CD1c-positive myeloid dendritic cell (primary cell): ENCODE measurements around the gene ALB.

ENCODE experiments used
- DNase-seq: peaks from one replicate; pipeline ENCODE4 v3.0.0-alpha.2; 2016; ENCODE audit errors: extremely low spot score

The ALB gene

DNA sequence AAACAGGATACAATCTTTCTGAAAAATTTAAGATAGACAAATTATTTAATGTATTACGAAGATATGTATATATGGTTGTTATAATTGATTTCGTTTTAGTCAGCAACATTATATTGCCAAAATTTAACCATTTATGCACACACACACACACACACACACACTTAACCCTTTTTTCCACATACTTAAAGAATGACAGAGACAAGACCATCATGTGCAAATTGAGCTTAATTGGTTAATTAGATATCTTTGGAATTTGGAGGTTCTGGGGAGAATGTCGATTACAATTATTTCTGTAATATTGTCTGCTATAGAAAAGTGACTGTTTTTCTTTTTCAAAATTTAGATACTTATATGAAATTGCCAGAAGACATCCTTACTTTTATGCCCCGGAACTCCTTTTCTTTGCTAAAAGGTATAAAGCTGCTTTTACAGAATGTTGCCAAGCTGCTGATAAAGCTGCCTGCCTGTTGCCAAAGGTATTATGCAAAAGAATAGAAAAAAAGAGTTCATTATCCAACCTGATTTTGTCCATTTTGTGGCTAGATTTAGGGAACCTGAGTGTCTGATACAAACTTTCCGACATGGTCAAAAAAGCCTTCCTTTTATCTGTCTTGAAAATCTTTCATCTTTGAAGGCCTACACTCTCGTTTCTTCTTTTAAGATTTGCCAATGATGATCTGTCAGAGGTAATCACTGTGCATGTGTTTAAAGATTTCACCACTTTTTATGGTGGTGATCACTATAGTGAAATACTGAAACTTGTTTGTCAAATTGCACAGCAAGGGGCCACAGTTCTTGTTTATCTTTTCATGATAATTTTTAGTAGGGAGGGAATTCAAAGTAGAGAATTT, 5.2 kb downstream of the ALB start:
- no peak for DNase-seq

DNA sequence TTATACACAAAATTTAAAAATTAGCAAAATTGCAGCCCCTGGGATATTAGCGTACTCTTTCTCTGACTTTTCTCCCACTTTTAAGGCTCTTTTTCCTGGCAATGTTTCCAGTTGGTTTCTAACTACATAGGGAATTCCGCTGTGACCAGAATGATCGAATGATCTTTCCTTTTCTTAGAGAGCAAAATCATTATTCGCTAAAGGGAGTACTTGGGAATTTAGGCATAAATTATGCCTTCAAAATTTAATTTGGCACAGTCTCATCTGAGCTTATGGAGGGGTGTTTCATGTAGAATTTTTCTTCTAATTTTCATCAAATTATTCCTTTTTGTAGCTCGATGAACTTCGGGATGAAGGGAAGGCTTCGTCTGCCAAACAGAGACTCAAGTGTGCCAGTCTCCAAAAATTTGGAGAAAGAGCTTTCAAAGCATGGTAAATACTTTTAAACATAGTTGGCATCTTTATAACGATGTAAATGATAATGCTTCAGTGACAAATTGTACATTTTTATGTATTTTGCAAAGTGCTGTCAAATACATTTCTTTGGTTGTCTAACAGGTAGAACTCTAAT, 6.0 kb downstream of the ALB start:
- DNase-seq = no peak

DNA sequence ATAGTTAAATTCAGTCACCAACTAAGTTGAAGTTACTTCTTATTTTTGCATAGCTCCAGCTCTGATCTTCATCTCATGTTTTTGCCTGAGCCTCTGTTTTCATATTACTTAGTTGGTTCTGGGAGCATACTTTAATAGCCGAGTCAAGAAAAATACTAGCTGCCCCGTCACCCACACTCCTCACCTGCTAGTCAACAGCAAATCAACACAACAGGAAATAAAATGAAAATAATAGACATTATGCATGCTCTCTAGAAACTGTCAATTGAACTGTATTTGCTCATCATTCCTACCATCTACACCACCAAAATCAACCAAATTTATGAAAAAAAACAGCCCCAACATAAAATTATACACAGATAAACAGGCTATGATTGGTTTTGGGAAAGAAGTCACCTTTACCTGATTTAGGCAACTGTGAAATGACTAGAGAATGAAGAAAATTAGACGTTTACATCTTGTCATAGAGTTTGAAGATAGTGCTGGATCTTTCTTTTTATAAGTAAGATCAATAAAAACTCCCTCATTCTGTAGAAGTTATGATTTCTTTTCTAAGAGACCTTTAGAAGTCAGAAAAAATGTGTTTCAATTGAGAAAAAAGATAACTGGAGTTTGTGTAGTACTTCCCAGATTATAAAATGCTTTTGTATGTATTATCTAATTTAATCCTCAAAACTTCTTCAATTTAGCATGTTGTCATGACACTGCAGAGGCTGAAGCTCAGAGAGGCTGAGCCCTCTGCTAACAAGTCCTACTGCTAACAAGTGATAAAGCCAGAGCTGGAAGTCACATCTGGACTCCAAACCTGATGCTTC, 7.0 kb downstream of the ALB start:
- no peak for DNase-seq

DNA sequence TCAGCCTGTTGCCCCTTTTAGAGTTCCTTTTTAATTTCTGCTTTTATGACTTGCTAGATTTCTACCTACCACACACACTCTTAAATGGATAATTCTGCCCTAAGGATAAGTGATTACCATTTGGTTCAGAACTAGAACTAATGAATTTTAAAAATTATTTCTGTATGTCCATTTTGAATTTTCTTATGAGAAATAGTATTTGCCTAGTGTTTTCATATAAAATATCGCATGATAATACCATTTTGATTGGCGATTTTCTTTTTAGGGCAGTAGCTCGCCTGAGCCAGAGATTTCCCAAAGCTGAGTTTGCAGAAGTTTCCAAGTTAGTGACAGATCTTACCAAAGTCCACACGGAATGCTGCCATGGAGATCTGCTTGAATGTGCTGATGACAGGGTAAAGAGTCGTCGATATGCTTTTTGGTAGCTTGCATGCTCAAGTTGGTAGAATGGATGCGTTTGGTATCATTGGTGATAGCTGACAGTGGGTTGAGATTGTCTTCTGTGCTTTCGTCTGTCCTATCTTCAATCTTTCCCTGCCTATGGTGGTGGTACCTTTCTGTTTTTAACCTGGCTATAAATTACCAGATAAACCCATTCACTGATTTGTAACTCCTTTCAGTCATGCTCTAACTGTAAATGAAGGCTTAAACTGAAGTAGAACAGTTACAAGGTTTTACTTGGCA, 7.8 kb downstream of the ALB start:
- DNase-seq = no peak

DNA sequence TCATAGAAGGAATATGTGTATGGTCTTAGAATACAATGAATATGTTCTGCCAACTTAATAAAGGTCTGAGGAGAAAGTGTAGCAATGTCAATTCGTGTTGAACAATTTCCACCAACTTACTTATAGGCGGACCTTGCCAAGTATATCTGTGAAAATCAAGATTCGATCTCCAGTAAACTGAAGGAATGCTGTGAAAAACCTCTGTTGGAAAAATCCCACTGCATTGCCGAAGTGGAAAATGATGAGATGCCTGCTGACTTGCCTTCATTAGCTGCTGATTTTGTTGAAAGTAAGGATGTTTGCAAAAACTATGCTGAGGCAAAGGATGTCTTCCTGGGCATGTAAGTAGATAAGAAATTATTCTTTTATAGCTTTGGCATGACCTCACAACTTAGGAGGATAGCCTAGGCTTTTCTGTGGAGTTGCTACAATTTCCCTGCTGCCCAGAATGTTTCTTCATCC, 9.2 kb downstream of the ALB start:
- no peak for DNase-seq

DNA sequence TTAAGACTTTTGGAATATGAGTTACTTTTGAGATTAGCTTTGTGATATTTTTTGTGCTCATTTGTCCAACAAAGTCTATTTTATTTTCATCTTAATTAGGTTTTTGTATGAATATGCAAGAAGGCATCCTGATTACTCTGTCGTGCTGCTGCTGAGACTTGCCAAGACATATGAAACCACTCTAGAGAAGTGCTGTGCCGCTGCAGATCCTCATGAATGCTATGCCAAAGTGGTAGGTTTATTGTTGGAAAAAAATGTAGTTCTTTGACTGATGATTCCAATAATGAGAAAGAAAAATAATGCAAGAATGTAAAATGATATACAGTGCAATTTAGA, 10.8 kb downstream of the ALB start:
- no peak for DNase-seq

DNA sequence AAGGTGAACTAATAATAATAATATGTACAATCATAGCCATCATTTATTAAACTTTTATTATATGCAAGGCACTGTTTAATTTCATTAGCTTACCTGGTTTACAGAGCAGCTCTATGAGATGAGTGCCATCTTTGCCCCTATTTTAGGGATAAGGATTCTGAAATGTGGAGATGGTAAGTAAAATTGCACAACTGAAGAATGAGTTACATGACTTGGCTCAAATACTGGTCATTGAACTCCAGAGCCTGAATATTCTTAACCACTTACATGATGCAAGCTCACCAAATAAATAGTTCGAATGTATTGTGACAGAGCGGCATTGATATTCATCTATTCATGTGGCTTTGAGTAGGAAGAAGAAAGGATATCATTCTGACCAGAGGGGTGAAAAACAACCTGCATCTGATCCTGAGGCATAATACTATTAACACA, 11.7 kb downstream of the ALB start:
- no peak for DNase-seq

DNA sequence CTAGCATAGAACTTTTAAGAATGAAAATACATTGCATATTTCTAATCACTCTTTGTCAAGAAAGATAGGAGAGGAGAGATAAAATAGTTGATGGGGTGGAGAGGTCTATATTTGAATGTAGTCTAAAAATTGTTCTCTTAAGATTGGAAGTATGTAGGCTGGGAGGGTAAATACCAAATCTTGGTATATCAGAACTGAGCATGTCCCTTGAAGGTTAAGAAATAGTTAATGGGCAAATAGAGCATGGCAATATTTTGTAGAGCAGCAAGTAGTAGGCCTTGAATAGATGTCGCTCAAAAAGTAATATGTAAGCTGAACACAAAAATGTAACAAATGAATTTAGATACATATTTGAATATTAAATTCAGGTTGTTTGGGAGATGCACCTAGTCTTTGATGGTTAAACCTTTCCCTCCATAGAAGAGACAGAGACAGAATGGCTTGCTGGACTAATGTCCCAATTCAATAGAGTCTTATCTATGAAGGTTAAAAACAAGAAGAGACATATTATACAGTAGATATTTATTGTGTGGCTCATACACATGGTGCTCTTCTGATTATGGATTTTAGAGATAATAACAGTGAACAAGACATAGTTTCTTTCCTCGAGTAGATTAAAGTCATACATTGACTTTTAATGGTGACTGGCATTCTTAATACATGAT, 12.5 kb downstream of the ALB start:
- no peak for DNase-seq

DNA sequence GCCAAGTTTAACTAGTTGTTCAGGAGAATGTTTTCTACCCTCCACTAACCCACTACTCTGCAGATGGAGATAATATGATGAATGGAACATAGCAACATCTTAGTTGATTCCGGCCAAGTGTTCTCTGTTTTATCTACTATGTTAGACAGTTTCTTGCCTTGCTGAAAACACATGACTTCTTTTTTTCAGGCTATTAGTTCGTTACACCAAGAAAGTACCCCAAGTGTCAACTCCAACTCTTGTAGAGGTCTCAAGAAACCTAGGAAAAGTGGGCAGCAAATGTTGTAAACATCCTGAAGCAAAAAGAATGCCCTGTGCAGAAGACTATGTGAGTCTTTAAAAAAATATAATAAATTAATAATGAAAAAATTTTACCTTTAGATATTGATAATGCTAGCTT, 13.3 kb downstream of the ALB start:
- DNase-seq = no peak

DNA sequence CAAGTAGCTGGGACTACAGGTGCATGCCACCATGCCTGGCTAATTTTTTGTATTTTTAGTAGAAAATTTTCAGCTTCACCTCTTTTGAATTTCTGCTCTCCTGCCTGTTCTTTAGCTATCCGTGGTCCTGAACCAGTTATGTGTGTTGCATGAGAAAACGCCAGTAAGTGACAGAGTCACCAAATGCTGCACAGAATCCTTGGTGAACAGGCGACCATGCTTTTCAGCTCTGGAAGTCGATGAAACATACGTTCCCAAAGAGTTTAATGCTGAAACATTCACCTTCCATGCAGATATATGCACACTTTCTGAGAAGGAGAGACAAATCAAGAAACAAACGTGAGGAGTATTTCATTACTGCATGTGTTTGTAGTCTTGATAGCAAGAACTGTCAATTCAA, 13.9 kb downstream of the ALB start:
- DNase-seq = no peak

DNA sequence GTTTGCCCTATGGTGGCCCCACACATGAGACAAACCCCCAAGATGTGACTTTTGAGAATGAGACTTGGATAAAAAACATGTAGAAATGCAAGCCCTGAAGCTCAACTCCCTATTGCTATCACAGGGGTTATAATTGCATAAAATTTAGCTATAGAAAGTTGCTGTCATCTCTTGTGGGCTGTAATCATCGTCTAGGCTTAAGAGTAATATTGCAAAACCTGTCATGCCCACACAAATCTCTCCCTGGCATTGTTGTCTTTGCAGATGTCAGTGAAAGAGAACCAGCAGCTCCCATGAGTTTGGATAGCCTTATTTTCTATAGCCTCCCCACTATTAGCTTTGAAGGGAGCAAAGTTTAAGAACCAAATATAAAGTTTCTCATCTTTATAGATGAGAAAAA, 14.6 kb downstream of the ALB start:
- DNase-seq = no peak

DNA sequence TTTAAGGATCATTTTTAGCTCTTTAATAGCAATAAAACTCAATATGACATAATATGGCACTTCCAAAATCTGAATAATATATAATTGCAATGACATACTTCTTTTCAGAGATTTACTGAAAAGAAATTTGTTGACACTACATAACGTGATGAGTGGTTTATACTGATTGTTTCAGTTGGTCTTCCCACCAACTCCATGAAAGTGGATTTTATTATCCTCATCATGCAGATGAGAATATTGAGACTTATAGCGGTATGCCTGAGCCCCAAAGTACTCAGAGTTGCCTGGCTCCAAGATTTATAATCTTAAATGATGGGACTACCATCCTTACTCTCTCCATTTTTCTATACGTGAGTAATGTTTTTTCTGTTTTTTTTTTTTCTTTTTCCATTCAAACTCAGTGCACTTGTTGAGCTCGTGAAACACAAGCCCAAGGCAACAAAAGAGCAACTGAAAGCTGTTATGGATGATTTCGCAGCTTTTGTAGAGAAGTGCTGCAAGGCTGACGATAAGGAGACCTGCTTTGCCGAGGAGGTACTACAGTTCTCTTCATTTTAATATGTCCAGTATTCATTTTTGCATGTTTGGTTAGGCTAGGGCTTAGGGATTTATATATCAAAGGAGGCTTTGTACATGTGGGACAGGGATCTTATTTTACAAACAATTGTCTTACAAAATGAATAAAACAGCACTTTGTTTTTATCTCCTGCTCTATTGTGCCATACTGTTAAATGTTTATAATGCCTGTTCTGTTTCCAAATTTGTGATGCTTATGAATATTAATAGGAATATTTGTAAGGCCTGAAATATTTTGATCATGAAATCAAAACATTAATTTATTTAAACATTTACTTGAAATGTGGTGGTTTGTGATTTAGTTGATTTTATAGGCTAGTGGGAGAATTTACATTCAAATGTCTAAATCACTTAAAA, 15.3 kb downstream of the ALB start:
- DNase-seq = no peak

DNA sequence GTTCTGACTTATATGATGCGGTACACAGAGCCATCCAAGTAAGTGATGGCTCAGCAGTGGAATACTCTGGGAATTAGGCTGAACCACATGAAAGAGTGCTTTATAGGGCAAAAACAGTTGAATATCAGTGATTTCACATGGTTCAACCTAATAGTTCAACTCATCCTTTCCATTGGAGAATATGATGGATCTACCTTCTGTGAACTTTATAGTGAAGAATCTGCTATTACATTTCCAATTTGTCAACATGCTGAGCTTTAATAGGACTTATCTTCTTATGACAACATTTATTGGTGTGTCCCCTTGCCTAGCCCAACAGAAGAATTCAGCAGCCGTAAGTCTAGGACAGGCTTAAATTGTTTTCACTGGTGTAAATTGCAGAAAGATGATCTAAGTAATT, 16.5 kb downstream of the ALB start:
- no peak for DNase-seq

DNA sequence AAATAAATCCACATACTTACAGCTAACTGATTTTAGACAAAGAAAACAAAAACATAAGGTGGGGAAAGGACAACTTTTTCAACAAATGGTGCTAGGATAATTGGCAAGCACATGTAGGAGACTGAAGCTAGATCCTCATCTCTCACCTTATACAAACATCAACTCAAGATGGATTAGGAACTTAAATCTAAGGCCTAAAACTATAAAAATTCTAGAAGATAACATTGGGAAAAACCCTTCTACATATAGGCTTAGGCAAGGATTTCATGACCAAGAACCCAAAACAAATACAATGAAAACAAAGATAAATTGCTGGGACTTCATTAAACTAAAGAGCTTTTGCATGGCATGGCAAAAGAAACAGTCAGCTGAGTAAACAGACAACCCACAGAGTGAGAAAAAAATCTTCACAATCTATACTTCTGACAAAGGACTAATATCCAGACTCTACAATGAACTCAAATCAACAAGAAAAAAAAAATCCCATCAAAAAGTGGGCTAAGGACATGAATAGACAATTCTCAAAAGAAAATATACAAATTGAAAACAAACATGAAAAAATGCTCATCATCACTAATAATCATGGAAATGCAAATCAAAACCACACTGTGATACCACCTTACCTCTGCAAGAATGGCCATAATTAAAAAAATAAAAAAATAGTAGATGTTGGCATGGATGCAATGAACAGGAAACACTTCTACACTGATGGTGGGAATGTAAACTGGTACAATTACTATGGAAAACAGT, 17.8 kb downstream of the ALB start:
- DNase-seq = no peak

DNA sequence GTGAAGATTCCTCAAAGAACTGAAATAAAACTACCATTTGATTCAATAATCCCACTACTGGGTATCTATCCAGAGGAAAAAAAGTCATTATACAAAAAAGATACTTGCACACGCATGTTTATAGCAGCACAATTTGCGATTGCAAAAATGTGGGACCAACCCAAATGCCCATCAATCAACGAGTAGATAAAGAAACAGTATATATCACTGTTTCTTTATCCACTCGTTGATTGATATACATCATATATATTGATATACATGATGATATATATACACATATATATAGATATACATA, 18.3 kb downstream of the ALB start:
- DNase-seq = no peak

DNA sequence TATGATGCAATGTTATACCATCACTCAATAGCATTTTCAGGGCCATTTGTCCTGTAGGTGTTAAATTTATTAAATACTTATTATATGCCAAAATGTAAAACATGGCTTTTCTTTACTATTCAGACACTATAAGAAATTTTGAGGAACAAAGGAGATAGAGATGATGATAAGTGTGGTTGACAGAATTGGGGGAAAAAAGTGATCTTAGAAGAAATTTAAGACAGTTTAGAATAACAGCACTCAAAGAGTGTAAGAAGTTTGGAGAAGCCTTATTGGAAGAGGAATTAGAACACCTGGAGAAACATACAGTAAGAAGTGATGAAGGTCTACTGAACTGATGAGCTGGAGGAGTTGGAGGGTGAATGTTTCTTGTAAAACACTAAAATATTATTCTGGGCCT, 19.1 kb downstream of the ALB start:
- DNase-seq = no peak

DNA sequence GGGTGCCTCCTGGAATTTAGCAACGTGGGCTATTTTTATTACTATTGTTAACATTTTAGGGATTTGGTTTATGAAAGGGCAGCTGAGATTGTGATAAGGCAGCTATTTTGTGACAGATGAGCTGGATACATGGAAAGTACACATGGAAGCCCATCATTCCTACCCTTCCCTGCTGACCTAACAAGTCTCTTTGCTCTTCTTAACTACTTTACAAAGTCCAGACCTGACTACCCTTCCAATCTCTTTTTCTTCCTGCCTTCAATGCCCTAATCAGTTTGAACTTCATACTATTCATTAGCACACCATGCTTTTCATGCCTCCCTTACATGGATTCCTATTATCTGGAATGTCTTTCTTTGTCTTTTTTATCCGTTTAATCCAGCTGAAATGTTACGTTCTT, 22.6 kb downstream of the ALB start:
- no peak for DNase-seq

DNA sequence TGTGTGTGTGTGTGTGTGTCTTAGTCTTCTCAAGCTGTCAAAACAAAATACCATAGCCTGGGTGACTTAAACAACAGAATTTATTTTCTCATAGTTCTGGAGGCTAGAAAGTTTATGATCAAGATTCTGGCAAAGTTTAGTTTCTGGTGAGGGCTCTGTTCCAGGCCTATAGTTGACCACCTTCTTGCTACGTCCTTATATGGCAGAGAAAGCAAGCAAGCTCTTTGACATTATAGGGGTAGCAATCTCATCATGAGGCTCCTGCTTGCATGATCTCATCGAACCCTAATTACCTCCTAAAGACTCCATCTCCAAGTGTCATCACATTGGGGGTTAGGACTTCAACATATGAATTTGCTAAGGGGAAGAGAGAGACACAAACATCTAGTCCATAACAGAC, 25.0 kb downstream of the ALB start:
- no peak for DNase-seq

DNA sequence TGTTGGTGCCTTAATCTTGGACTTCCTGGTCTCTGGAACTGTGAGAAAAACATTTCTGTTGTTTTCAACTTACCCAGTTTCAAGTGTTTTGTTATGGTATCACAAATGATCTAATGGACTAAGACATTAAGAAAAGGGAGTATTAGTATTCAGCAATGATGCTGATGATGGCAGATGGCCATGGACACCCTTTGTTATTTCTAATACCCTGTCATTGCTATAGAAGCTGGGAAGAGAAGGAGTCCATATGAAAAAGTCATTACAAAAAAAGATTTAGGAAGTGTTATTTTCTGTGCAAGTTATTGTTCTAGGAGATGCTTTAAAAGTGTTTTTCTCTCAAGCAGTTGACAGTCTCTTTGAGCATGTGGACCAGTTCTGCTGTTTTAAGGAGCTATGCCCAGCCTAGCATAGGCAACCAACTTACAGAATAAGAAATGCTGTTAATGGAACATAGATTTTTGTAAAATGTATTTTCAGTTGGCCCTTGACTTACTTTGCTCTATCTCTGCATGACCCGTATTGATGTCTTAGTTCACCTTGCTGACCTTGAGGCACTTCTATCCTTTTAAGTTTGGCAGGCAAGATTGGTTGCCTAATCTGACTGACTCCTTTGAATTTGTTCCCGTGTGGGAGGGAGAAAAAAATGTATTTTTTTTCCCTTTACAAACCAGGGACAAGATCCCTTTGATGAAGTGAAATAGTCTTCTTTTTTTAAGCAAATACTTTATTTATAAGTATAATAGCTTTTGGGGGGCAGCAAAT, 25.9 kb downstream of the ALB start:
- DNase-seq = no peak
